HAP-1 (cell line): Measurements from ENCODE around the gene CBX7.
A peak's percentile ranks its signal among the peaks of the same experiment; 100 is the strongest.
"Not testable (repeated sequence)": the region's sequence is repeated elsewhere in the genome, so short reads cannot be mapped to it uniquely, and the experiment has no call there.

Source experiments
- DNase-seq, 2 experiments: peaks; one replicate each; pipeline ENCODE4 v3.0.0-alpha.2; 2016 to 2020; ENCODE audit warnings: low spot score in 2 of 2
- H3K27me3 ChIP-seq: fragments of 250-450 bp; sonication (Bioruptor Pico); 2 replicates; pipeline ENCODE4 v1.5.1; 2020; ENCODE audit warnings: low read depth, mild to moderate bottlenecking, moderate library complexity
- H3K36me3 ChIP-seq: fragments of 250-450 bp; sonication (Bioruptor Pico); replicated peaks from 2 replicates; pipeline ENCODE4 v1.5.1; 2020; ENCODE audit warnings: mild to moderate bottlenecking
- H3K4me1 ChIP-seq: fragments of 250-450 bp; sonication (Bioruptor Pico); 2 replicates; pipeline ENCODE4 v1.5.1; 2020; ENCODE audit warnings: mild to moderate bottlenecking
- H3K4me3 ChIP-seq: fragments of 250-450 bp; sonication (Bioruptor Pico); 2 replicates; pipeline ENCODE4 v1.5.1; 2020; ENCODE audit warnings: mild to moderate bottlenecking, moderate library complexity
- H3K9me3 ChIP-seq: fragments of 250-450 bp; sonication (Bioruptor Pico); 2 replicates; pipeline ENCODE4 v1.5.1; 2020; ENCODE audit warnings: mild to moderate bottlenecking, moderate library complexity
- in situ Hi-C: fragments of 300-500 bp; cut with MboI; formaldehyde crosslinking; loops from 3 replicates; pipeline ENCODE4 v1.14.3; 2020; ENCODE audit warnings: low sequenced_read_pairs, inconsistent platforms, mixed read lengths

CBX7 gene

DNA sequence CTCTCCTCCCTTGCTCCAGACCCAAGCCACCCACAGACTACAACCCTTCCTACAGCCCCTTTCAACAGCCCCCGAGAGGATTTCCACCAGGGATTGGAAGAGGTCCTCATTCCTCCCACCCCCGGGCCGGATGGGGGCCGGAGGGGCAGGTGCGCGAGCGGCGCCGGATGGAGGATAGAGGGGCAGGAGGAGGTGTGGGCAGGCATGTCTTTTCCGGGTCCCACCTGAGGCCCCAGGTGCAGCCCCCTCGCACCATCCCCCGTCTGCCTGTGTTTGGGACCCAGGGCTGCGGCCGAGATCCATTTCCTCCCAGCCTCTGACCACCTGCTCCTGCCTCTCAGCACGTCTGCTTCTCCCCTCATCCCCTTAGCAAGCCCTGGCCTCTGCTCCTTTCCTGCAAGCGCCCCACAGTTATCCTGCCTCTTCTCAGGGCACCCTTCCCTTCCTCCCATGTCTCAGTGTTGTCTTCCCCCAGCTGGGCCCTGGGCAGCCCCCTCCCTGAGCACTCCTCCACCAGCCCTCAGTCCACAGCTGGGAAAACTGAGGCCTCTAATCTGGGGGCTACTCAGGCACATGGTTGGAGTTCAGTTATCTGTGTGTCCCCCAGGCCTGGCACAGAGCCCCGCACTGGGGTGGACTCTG lies 19.3 kb upstream of the CBX7 start:
- Histone ChIP-seq H3K27me3 (no peaks in the 10 kb centered on the region), H3K36me3 (no peaks in the 10 kb centered on the region), H3K4me3 (no peak overlapping the region), H3K4me1 (peaks cover 29% of the 10 kb centered on the region), H3K9me3 (no peaks in the 10 kb centered on the region; the same call in 1 of the 2 replicates)
- no peak for DNase-seq
- in situ Hi-C loops: loop anchor here (5.0 to 25.0 kb wide), 3 partner anchors 141 to 866 kb away; partner anchors contain the start of gene ATF4

DNA sequence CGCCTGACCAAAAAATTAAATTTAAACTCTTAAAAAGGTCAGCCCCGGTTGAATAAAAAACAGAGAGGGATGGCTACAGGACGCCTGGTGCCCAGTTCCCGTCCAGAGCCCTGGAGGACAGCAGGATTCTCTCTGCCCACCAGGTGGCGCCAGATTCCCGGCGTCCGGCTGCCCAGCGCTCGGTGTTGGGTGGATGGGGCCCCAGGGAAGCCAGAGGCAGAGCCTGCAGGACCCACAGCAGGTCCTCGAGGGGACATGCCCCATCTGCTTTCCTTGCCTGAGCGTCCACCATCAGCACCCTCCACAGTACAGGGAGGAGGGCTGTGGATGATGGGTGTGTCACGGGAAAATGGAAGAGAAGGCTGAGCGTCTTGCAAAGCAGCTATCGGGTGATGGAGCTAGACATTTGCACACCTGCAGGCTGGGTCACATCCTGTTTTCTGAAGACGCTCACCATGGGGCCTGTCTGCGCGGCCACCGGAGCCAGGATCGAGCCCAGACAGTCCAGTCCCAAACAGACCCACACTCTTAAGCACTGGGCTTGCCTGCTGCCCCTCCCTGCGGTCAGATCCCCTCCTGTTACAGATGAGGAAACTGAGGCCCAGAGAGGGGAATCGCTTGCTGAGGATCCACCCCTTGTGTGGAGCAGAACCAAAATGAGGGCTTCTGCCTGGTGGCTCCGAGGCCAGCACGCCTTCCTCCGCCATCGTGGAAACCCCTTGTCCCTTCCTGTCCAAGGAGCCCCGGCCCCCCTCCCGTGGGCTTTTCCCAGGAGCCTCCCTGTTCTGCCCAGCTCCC lies 18.5 kb upstream of the CBX7 start:
- Histone ChIP-seq H3K9me3 (peaks cover 2% of the 10 kb centered on the region; the same call in 1 of the 2 replicates), H3K4me1 (peaks cover 24% of the 10 kb centered on the region), H3K27me3 (0 out of 2 replicates have a peak, but pooled peaks cover under 1% of the 10 kb centered on the region), H3K4me3 (no peak overlapping the region), H3K36me3 (no peaks in the 10 kb centered on the region)
- in situ Hi-C loops: loop anchor here (5.0 to 25.0 kb wide), 3 partner anchors 141 to 866 kb away; partner anchors contain the start of gene ATF4
- peak; percentile 59 to 91 for DNase-seq

DNA sequence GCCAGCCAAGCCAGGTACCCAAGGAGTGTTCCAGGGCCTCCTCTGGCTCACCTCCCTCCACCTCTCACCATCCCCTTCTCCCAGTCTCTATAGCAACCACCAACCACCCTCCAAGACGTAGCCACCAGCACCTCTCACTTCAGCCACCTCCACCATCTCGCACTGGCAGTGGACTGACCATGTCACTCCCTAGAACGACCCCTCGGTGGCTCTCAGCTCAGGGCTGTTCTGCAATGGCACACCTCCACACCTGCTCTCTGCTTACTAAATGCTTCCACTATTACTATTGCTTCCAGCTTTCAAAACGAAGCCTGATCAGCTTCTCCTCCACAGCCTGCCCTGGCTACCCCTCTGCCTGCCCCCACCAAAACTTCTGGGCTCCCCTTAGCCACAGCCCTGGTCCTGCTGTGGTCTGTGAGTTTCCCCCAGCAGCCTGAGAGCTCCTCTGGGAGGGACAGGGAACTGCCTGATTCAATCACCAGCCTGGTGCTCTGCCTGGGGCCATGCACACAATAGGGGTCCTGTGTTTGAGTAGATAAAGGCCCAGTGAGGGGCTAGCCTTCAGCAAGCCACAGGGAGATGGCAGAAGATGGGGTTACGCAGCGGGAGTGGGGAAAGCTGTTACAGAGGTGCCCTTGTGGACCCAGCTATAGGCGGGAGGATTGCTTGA lies 17.5 kb upstream of the CBX7 start:
- Histone ChIP-seq H3K4me1 (peaks cover 13% of the 10 kb centered on the region), H3K27me3 (0 out of 2 replicates have a peak, but pooled peaks cover 4% of the 10 kb centered on the region), H3K36me3 (no peaks in the 10 kb centered on the region), H3K4me3 (no peak overlapping the region), H3K9me3 (peaks cover 4% of the 10 kb centered on the region; the same call in 1 of the 2 replicates)
- in situ Hi-C loops: loop anchor here (5.0 to 25.0 kb wide), 3 partner anchors 142 to 867 kb away; partner anchors contain the start of gene ATF4
- no peak for DNase-seq

DNA sequence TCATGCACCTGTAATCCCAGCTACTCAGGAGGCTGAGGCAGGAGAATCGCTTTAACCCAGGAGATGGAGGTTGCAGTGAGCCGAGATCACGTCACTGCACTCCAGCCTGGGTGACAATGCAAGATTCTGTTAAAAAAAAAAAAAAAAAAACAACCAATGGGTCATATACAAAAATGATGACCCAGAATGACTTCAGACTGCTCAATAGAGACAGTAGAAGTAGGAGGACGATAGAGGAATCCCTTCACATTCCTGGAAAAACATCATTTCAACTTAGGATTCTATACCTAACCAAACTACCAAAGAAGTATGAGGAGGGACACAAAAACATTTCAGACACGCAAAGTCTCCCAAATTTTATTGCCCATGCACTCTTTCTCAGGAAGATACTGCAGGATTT lies 14.1 kb upstream of the CBX7 start:
- H3K4me3 ChIP-seq: no peak overlapping the region
- in situ Hi-C loops: loop anchor here (25.0 kb wide), 1 partner anchor 871 kb away; no protein-coding TSS in a partner anchor

DNA sequence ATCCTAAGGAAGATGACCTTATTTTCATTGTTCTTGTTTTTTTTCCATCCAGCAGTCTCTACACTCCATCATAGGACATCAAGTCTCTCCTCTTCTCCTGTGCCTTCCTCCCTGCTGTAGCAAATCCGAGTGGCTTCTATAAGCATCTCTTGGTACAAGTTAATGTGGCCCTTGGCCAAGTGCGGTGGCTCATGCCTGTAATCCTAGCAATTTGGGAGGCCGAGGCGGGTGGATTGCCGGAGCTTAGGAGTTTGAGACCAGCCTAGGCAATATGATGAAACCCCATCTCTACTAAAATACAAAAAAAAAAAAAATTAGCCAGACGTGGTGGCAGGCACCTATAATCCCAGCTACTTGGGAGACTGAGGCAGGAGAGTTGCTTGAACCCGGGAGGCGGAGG lies 3.6 kb upstream of the CBX7 start:
- not testable (repeated sequence) for DNase-seq, H3K4me1 ChIP-seq, H3K4me3 ChIP-seq, H3K36me3 ChIP-seq, H3K9me3 ChIP-seq
- H3K27me3 ChIP-seq: peaks cover 18% of the 10 kb centered on the region
- in situ Hi-C loops: loop anchor here (25.0 kb wide), 1 partner anchor 881 kb away; no protein-coding TSS in a partner anchor

More for the DNA sequence above, 14.1 kb upstream of the CBX7 start:
- 0 out of 2 replicates have a peak, but pooled peaks cover 4% of the 10 kb centered on the region for H3K27me3 ChIP-seq
- H3K9me3 ChIP-seq: peaks cover 4% of the 10 kb centered on the region; the same call in 1 of the 2 replicates
- H3K36me3 ChIP-seq: no peaks in the 10 kb centered on the region
- no peak for DNase-seq
- 0 out of 2 replicates have a peak, but pooled peaks cover 2% of the 10 kb centered on the region for H3K4me1 ChIP-seq

DNA sequence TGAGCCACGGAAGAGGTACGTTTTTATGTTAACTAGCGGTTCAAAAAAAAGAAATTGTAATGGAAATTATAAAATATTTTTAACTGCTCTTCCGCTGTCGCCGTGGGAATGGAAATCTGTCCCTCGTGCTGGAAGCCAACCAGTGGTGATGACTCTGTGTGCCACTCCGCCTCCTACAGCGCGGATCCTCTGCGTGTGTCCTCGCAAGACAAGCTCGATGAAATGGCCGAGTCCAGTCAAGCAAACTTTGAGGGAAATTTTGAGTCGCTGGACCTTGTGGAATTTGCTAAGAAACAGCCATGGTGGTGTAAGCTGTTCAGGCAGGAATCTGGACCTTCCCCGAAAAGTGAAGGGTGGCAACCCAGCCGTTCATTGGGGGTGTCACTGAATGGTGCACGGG lies 2.9 kb upstream of the CBX7 start:
- no peak for DNase-seq
- in situ Hi-C loops: loop anchor here (25.0 kb wide), 1 partner anchor 882 kb away; no protein-coding TSS in a partner anchor
- no peak overlapping the region for H3K4me3 ChIP-seq
- no peaks in the 10 kb centered on the region for H3K36me3 ChIP-seq
- H3K4me1 ChIP-seq: peaks cover 8% of the 10 kb centered on the region; the same call in 1 of the 2 replicates
- peaks cover 18% of the 10 kb centered on the region for H3K27me3 ChIP-seq
- peaks cover 5% of the 10 kb centered on the region for H3K9me3 ChIP-seq

DNA sequence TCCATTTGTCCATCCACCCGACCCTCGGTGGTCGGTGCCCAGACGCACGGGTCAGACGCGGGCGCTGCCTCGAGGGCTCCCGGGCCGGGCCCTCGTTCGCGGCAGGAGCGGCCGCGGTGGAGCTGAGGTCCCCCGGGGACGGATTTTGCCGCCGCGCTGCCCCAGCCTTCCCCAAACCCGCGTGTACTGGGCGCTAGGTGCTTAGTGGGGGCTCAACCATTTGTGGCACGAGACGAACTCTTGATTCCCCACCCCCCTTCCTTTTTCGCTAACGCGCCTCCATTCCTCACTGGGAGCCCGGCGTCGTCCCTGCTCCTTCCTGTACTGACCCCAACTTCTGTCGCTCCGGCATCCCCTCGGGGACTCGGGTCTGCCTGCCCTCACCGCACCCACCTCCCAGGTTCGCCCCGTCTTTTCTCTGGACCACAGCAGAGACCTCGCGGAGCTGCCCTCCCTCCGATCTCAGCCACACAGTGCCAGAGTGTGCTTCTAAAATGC lies 789 bp upstream of the CBX7 start:
- in situ Hi-C loops: loop anchor here (25.0 kb wide), 1 partner anchor 884 kb away; no protein-coding TSS in a partner anchor
- Histone ChIP-seq H3K36me3 (no peaks in the 10 kb centered on the region), H3K4me1 (peaks cover 8% of the 10 kb centered on the region; the same call in 1 of the 2 replicates), H3K4me3 (peak overlapping the region; percentile 48), H3K9me3 (peaks cover 5% of the 10 kb centered on the region), H3K27me3 (peaks cover 18% of the 10 kb centered on the region)
- no peak for DNase-seq

DNA sequence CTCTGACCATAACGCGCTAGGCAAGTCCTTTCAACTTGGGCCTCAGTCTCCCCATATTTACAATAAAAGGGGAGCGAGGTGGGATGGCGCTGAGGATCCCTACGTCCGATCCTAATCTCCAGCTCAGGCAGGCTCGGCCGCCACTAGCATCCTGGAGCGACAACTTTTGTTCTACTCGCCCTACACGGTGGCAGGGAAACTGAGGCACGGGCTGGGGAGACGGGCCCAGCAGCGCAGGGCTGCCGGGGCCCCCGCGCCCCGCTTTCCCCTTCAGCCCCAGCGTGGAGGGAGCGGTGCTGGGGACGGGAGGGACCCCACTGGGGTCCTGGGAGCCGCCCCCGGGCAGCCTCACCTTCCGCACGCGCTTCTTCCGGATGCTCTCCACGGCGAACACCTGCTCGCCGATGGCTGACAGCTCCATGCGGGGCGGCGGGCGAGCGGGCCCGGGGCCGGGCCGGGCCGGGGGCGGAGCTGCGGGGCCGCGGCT lies 413 bp downstream of the CBX7 start:
- Histone ChIP-seq H3K9me3 (no peaks in the 10 kb centered on the region), H3K4me1 (peaks cover 8% of the 10 kb centered on the region; the same call in 1 of the 2 replicates), H3K27me3 (peaks cover 18% of the 10 kb centered on the region), H3K4me3 (peak overlapping the region; percentile 48), H3K36me3 (no peaks in the 10 kb centered on the region)
- in situ Hi-C loops: loop anchor here (25.0 kb wide), 1 partner anchor 885 kb away; no protein-coding TSS in a partner anchor
- no peak for DNase-seq

DNA sequence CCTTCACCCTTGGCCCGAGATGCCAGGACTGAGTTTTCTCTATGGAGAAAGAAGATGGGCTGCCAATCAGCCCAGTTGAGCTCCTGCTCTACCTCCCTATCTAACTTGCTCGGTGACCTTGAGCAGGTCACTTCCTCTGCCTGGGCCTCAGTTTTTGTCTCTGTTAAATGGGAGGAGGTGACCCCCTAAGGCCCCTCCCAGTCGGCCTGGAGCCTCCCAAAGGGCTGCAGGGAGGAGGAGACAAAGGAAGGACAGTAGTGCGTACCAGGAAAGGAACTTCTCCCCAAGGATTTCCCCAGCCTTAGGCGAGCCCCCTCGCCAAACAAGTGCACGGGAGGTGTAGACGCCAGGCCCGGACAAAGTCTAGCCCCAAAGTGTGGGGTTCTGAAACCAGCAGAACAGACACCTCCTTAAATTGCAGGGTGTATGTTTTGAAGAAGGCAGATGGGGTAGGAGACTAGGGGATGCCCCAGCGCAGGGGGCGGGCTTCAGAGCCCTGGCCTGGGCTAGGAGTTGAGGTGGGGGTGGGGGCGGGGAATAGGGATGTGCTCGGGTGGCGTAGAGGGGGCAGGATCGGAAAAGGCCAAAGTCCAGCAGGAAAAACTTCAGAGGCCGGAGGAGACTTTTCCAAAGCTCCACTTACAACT lies 1.0 kb downstream of the CBX7 start:
- peaks cover 8% of the 10 kb centered on the region; the same call in 1 of the 2 replicates for H3K4me1 ChIP-seq
- peaks cover 18% of the 10 kb centered on the region for H3K27me3 ChIP-seq
- no peak for DNase-seq
- H3K4me3 ChIP-seq: peak overlapping the region; percentile 48
- H3K36me3 ChIP-seq: no peaks in the 10 kb centered on the region
- in situ Hi-C loops: loop anchor here (25.0 kb wide), 1 partner anchor 886 kb away; no protein-coding TSS in a partner anchor
- no peaks in the 10 kb centered on the region for H3K9me3 ChIP-seq

DNA sequence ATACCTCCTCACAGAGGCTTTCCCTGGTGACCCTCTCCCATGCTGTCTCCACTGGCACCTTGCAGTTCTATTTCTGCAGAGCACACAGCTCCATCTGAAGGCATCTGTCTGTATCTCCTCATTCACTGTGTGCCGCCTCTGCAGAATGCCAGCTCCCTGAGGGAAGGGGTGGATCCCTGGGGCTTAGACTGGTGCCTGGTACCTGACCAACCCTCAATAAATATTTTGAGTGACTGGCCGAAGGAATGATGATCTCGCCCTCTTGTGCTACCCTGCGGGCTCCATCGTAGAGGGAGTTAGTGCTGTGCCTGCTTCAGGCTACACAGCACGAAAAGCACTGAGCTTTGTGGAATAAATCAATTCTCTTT lies 1.6 kb downstream of the CBX7 start:
- no peak overlapping the region for H3K4me3 ChIP-seq
- H3K9me3 ChIP-seq: no peaks in the 10 kb centered on the region
- peaks cover 8% of the 10 kb centered on the region; the same call in 1 of the 2 replicates for H3K4me1 ChIP-seq
- H3K36me3 ChIP-seq: no peaks in the 10 kb centered on the region
- H3K27me3 ChIP-seq: peaks cover 18% of the 10 kb centered on the region
- in situ Hi-C loops: loop anchor here (25.0 kb wide), 1 partner anchor 886 kb away; no protein-coding TSS in a partner anchor
- DNase-seq: no peak

DNA sequence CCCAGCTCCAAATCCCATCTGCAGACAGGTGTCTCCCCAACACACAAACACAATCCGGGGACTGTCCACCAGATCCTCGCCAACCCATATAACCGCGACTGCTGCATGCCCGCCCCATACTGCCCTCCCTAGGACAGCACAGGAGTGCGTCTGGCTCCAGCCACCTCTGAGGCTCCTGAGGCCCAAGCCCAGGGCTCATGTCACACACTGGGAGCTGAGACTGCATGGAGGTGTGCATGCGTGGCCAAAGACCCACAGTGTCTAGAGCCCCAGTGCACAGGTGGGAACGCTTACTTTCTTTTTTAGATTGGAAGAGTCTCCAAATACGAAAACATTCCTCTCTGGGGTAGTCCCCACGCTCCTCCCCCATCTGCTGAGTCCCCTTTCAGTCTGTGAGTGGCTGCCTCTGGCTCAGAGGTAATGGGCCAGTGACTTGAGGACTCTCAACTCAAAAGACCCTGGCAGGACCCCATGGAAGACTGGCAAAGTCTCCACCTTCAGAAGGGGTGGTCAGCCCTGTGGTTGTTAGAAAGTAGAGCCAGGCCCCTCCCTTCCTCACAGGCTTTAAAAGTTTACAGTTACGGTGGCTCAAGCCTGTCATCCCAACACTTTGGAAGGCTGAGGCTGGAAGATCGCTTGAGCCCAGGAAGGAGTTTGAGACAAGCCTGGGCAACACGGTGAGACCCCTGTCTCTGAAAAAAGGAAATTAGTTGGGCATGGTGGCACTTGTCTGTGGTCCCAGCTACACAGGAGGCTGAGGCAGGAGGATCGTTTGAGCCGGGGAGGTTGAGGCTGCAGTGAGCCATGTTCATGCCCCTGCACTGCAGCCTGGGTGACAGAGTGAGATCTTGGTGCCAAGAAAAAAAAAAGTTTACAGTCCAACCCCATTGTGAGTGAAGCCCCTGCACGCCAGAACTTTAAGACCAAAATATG lies 2.3 kb downstream of the CBX7 start:
- Histone ChIP-seq H3K27me3 (peaks cover 18% of the 10 kb centered on the region), H3K36me3 (no peaks in the 10 kb centered on the region), H3K4me1 (peaks cover 8% of the 10 kb centered on the region; the same call in 1 of the 2 replicates), H3K9me3 (no peaks in the 10 kb centered on the region), H3K4me3 (no peak overlapping the region)
- in situ Hi-C loops: loop anchor here (25.0 kb wide), 1 partner anchor 887 kb away; no protein-coding TSS in a partner anchor
- DNase-seq: no peak
